Stimulated activated CD4-positive, alpha-beta T cell treated with anti-CD3 and anti-CD28 coated beads, Interleukin-15, amount 100 ng/mL, for 1 hour (primary cell): ENCODE measurements around the gene FGF18.
"Not testable (repeated sequence)": the region's sequence is repeated elsewhere in the genome, so short reads cannot be mapped to it uniquely, and the experiment has no call there.

ENCODE experiments used
- DNase-seq, 2 donors: peaks; one replicate each; pipeline ENCODE4 v3.0.0-alpha.2; 2020; ENCODE audit warnings: low read depth in 1 of 2, low spot score in 1 of 2

The FGF18 gene

GRCh38 chr5:171398660-171399059 is 20.8 kb upstream of the FGF18 start:
- DNase-seq, result not testable (repeated sequence)

GRCh38 chr5:171400169-171400568 is 19.3 kb upstream of the FGF18 start:
- no peak for DNase-seq

- no peak for DNase-seq
Measured at GRCh38 chr5:171401167-171401947, 18.1 kb upstream of the FGF18 start.

- DNase-seq, result not testable (repeated sequence)
Measured at GRCh38 chr5:171402751-171403150, 16.7 kb upstream of the FGF18 start.

GRCh38 chr5:171405615-171406014 is 13.8 kb upstream of the FGF18 start:
- DNase-seq, result no peak

GRCh38 chr5:171407234-171407633 is 12.2 kb upstream of the FGF18 start:
- no peak for DNase-seq

GRCh38 chr5:171409164-171410136 is 10.0 kb upstream of the FGF18 start:
- no peak for DNase-seq

GRCh38 chr5:171410181-171410580 is 9.3 kb upstream of the FGF18 start:
- DNase-seq, result no peak

GRCh38 chr5:171412186-171412585 is 7.3 kb upstream of the FGF18 start:
- no peak for DNase-seq

- no peak for DNase-seq
Measured at GRCh38 chr5:171413153-171413910, 6.1 kb upstream of the FGF18 start.

GRCh38 chr5:171413993-171414392 is 5.5 kb upstream of the FGF18 start:
- DNase-seq, result not testable (repeated sequence)

GRCh38 chr5:171415115-171415730 is 4.2 kb upstream of the FGF18 start:
- DNase-seq, result no peak

GRCh38 chr5:171416160-171417049 is 3.0 kb upstream of the FGF18 start:
- no peak for DNase-seq

- DNase-seq, result no peak
Measured at GRCh38 chr5:171418316-171418981, 998 bp upstream of the FGF18 start.

- DNase-seq, result no peak
Measured at GRCh38 chr5:171419688-171420430, 412 bp downstream of the FGF18 start.

- DNase-seq, result no peak
Measured at GRCh38 chr5:171420431-171421241, 1.2 kb downstream of the FGF18 start.

GRCh38 chr5:171421331-171422262 is 2.1 kb downstream of the FGF18 start:
- DNase-seq, result no peak
